ENCODE measurements around the gene TMEM186.
"Not testable (repeated sequence)": the region's sequence is repeated elsewhere in the genome, so short reads cannot be mapped to it uniquely, and the experiment has no call there.

TMEM186 gene

DNA sequence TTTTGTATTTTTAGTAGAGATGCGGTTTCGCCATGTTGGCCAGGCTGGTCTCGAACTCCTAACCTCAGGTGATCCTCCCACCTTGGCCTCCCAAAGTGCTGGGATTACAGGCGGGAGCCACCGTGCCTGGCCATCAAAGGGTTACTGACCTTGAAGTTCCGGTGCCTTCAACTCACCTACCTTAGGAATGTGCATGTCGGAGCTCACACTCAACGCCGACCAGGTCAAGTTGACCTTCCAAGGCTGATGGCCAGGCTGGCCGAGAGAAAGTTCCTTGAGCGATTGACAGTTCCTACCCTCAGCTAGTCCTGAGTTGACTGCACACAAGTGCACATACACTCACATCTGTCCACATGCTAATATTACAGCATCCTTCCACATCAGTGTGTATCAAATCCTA lies 11.1 kb downstream of the TMEM186 start:
- not testable (repeated sequence) for H3K36me3 ChIP-seq (ENCODE audit: insufficient read depth, low read length); H3K27me3 ChIP-seq (ENCODE audit: control insufficient read depth, insufficient read depth, low read length); H3K9ac ChIP-seq (ENCODE audit: low read depth, low read length); H3K4me3 ChIP-seq (ENCODE audit: low read length); H3K4me2 ChIP-seq (ENCODE audit: low read length); H3K9me3 ChIP-seq (replicated peaks; ENCODE audit: low read length); H3K4me1 ChIP-seq (ENCODE audit: control insufficient read depth, insufficient read depth, low read length)

DNA sequence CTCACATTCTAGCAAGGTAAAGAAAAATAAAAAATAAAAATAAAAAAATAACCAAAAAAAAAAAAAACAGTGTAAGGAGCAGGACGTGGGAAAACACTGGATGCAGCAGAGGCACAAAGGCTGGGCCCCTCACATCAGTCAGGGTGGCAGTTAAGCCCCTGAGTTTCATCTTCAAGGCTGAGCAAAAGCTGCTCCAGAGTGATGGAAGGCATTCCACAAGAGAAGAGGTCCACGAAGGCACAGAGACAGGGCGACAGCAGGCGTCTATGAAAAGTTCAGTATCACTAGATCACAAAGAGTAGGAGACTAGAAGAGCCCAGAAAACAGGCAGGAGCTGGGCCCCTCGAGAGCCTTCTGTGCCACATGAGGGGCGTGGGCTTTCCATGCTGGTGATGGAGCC lies 12.0 kb downstream of the TMEM186 start:
- H3K4me1 ChIP-seq (ENCODE audit: control insufficient read depth, insufficient read depth, low read length), result no peaks in the 10 kb centered on the region
- H3K27me3 ChIP-seq (ENCODE audit: control insufficient read depth, insufficient read depth, low read length), result peaks cover 7% of the 10 kb centered on the region
- no peaks in the 10 kb centered on the region for H3K9me3 ChIP-seq (replicated peaks; ENCODE audit: low read length)
- H3K36me3 ChIP-seq (ENCODE audit: insufficient read depth, low read length), result no peaks in the 10 kb centered on the region
- no peak overlapping the region for H3K9ac ChIP-seq (ENCODE audit: low read depth, low read length)
- no peak overlapping the region for H3K4me2 ChIP-seq (ENCODE audit: low read length)
- H3K4me3 ChIP-seq (ENCODE audit: low read length), result no peak overlapping the region

DNA sequence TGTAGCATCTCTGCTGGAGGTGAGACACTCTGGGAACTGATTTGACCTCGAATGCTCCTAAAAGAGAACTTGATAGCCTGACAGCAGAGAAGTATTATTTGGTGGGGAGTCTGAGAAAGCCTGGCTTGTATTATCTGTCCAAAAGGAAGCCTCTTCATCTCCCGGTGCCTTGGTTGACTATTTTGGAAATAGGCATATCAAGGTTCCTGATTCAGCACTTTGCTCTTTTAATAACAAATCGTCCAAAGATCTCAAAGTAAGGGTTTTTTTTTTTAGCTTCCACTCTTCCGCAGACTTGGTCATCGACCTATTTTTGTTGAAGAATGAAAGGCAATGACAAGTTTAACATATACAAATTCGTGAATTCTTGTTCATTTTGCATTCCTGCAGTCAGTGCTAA lies 14.8 kb downstream of the TMEM186 start:
- Histone ChIP-seq H3K4me2 (ENCODE audit: low read length) (no peak overlapping the region), H3K4me3 (ENCODE audit: low read length) (no peak overlapping the region), H3K9me3 (replicated peaks; ENCODE audit: low read length) (no peaks in the 10 kb centered on the region), H3K4me1 (ENCODE audit: control insufficient read depth, insufficient read depth, low read length) (no peaks in the 10 kb centered on the region), H3K9ac (ENCODE audit: low read depth, low read length) (no peak overlapping the region), H3K27me3 (ENCODE audit: control insufficient read depth, insufficient read depth, low read length) (peaks cover 7% of the 10 kb centered on the region), H3K36me3 (ENCODE audit: insufficient read depth, low read length) (no peaks in the 10 kb centered on the region)

DNA sequence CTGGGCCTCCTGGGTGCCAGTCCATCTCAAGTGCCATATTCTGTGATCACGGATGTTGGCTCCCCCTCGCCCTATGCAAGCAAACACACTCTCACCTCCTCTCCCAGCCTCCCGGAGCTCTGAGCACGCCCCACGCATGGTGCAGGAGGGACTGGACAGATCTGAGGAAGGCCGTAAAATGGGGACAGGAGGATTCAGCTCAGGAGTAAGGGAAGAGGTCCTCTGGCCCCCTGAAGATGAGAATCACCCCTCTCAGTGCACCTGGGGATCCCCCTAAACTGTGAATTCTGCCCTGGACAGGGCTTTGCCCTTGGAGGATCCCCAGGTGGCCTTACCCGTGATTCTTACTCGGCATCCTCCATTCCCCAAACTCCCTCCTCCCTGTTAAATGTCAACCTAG lies 15.6 kb downstream of the TMEM186 start:
- Histone ChIP-seq H3K9ac (ENCODE audit: low read depth, low read length) (no peak overlapping the region), H3K4me1 (ENCODE audit: control insufficient read depth, insufficient read depth, low read length) (no peaks in the 10 kb centered on the region), H3K36me3 (ENCODE audit: insufficient read depth, low read length) (no peaks in the 10 kb centered on the region), H3K27me3 (ENCODE audit: control insufficient read depth, insufficient read depth, low read length) (peaks cover 7% of the 10 kb centered on the region), H3K4me3 (ENCODE audit: low read length) (no peak overlapping the region), H3K9me3 (replicated peaks; ENCODE audit: low read length) (no peaks in the 10 kb centered on the region), H3K4me2 (ENCODE audit: low read length) (no peak overlapping the region)

DNA sequence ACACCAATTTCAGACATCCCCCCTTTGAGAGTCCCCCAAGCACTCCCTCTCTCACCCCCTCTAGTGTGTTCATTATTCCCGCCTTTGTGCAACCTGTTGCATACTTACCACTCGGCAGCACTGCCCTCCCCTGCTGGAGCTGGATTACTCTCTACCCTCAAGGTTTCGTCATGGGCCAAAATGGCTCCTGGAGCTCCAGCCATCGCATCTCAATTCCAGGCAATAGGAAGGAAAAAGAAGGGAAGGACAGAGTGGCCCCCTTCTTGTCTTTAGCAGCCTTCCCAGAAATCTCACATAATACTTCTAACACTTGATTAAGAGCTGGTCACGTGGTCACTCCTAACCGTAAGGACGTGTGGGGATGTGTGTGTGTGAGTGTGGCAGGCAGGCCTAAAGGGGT lies 20.2 kb downstream of the TMEM186 start:
- H3K4me3 ChIP-seq (ENCODE audit: low read length), result no peak overlapping the region
- H3K4me2 ChIP-seq (ENCODE audit: low read length), result no peak overlapping the region
- H3K9ac ChIP-seq (ENCODE audit: low read depth, low read length), result no peak overlapping the region
- H3K36me3 ChIP-seq (ENCODE audit: insufficient read depth, low read length), result no peaks in the 10 kb centered on the region
- no peaks in the 10 kb centered on the region for H3K9me3 ChIP-seq (replicated peaks; ENCODE audit: low read length)
- no peaks in the 10 kb centered on the region for H3K4me1 ChIP-seq (ENCODE audit: control insufficient read depth, insufficient read depth, low read length)
- peaks cover 6% of the 10 kb centered on the region for H3K27me3 ChIP-seq (ENCODE audit: control insufficient read depth, insufficient read depth, low read length)

DNA sequence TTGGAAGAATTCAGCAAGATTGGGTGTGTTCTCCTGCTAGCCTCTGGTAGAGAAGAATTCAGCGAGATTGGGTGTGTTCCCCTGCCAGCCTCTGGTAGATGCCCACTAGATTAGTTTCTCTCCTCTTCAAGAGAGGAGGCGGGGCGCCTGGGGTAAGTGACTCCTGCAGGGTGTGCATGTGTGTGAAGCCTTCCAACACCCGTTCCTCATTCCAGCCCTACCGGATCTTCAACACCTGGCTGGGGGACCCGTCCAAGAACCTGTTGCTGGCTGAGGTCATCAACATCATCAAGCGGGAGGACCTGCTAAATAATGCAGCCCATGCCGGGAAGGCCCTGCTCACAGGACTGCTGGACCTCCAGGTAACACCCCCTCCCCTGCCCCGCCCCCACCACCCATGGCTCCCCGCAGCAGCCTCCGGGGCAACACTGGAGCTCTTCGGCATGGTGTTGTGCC lies 21.3 kb downstream of the TMEM186 start:
- Histone ChIP-seq H3K9ac (ENCODE audit: low read depth, low read length) (no peak overlapping the region), H3K4me1 (ENCODE audit: control insufficient read depth, insufficient read depth, low read length) (no peaks in the 10 kb centered on the region), H3K36me3 (ENCODE audit: insufficient read depth, low read length) (no peaks in the 10 kb centered on the region), H3K27me3 (ENCODE audit: control insufficient read depth, insufficient read depth, low read length) (no peaks in the 10 kb centered on the region), H3K4me2 (ENCODE audit: low read length) (no peak overlapping the region), H3K4me3 (ENCODE audit: low read length) (no peak overlapping the region), H3K9me3 (replicated peaks; ENCODE audit: low read length) (no peaks in the 10 kb centered on the region)

DNA sequence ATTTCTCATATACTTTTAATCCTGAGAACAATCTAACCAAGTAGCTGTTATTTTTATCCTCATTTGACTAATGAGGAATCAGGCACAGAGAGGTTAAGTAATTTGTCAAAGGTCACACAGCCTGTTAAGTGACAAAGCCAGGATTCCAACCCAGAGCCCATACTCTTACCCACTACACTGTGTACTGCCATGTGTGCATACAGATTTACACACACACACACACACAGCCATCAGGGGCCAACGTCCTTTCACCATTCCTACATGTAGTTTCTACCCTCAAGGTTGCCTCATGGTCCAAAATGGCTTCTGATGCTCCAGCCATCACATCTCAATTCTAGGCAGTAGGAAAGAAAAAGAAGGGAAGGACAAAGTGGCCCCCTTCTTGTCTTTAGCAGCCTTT lies 22.1 kb downstream of the TMEM186 start:
- no peak overlapping the region for H3K9ac ChIP-seq (ENCODE audit: low read depth, low read length)
- H3K36me3 ChIP-seq (ENCODE audit: insufficient read depth, low read length), result no peaks in the 10 kb centered on the region
- no peak overlapping the region for H3K4me3 ChIP-seq (ENCODE audit: low read length)
- no peak overlapping the region for H3K4me2 ChIP-seq (ENCODE audit: low read length)
- H3K4me1 ChIP-seq (ENCODE audit: control insufficient read depth, insufficient read depth, low read length), result no peaks in the 10 kb centered on the region
- H3K27me3 ChIP-seq (ENCODE audit: control insufficient read depth, insufficient read depth, low read length), result no peaks in the 10 kb centered on the region
- no peaks in the 10 kb centered on the region for H3K9me3 ChIP-seq (replicated peaks; ENCODE audit: low read length)

DNA sequence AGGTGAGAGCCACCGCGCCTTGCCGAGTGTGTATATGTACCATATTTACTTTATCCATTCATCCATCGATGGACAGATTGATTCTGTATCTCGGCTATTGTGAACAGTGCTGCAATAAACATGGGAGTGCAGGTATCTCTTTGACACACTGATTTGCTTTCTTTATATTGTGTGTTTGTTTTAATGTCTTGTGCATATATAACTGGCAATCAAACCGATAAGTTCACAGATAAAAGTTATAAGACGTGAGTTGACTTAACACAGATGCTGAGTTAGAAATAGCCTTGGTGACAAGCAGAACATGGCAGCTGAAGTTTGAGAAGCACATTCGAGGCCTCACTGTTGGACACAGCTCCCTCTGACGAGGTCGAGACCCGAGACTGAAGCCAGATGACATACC lies 23.2 kb downstream of the TMEM186 start:
- Histone ChIP-seq H3K4me3 (ENCODE audit: low read length) (no peak overlapping the region), H3K9ac (ENCODE audit: low read depth, low read length) (no peak overlapping the region), H3K9me3 (replicated peaks; ENCODE audit: low read length) (no peaks in the 10 kb centered on the region), H3K36me3 (ENCODE audit: insufficient read depth, low read length) (no peaks in the 10 kb centered on the region), H3K4me2 (ENCODE audit: low read length) (no peak overlapping the region), H3K27me3 (ENCODE audit: control insufficient read depth, insufficient read depth, low read length) (no peaks in the 10 kb centered on the region), H3K4me1 (ENCODE audit: control insufficient read depth, insufficient read depth, low read length) (no peaks in the 10 kb centered on the region)

DNA sequence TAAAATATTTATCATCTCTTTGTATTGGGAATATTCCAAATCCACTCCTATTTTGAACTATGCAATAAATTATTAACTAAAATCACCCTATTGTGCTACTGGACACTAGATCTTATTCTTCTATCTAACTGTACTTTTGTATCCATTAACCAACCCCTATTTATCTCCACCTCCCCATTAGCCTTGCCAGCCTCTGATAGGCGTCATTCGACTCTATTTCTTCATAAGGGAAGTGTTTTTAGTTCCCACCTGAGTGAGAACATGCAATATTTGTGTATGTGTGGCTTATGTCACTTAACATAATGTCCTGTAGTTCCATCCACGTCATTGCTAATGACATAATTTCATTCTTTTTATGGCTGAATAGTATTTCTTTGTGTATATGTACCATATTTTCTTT lies 23.9 kb downstream of the TMEM186 start:
- H3K9ac ChIP-seq (ENCODE audit: low read depth, low read length), result no peak overlapping the region
- H3K4me3 ChIP-seq (ENCODE audit: low read length), result no peak overlapping the region
- no peaks in the 10 kb centered on the region for H3K9me3 ChIP-seq (replicated peaks; ENCODE audit: low read length)
- H3K4me1 ChIP-seq (ENCODE audit: control insufficient read depth, insufficient read depth, low read length), result no peaks in the 10 kb centered on the region
- H3K36me3 ChIP-seq (ENCODE audit: insufficient read depth, low read length), result no peaks in the 10 kb centered on the region
- no peaks in the 10 kb centered on the region for H3K27me3 ChIP-seq (ENCODE audit: control insufficient read depth, insufficient read depth, low read length)
- H3K4me2 ChIP-seq (ENCODE audit: low read length), result no peak overlapping the region

DNA sequence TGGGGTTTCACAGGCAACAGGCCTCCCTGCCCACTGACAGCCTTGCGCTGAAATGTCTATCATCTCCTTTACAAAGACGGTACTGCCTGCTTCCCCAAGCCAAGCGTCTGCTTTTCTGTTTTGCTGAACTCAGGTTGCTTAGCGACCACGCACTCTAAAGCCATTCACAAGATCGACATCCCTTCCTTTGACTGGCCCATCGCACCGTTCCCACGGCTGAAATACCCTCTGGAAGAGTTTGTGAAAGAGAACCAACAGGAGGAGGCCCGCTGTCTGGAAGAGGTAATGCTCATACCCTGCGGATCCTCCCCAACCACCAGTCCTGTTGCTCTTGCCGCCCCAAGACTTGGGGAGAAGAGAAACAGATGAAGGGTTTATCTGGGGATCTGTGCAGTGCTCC lies 28.7 kb downstream of the TMEM186 start:
- no peaks in the 10 kb centered on the region for H3K36me3 ChIP-seq (ENCODE audit: insufficient read depth, low read length)
- H3K27me3 ChIP-seq (ENCODE audit: control insufficient read depth, insufficient read depth, low read length), result no peaks in the 10 kb centered on the region
- no peak overlapping the region for H3K4me2 ChIP-seq (ENCODE audit: low read length)
- H3K9ac ChIP-seq (ENCODE audit: low read depth, low read length), result no peak overlapping the region
- no peaks in the 10 kb centered on the region for H3K4me1 ChIP-seq (ENCODE audit: control insufficient read depth, insufficient read depth, low read length)
- no peak overlapping the region for H3K4me3 ChIP-seq (ENCODE audit: low read length)
- no peaks in the 10 kb centered on the region for H3K9me3 ChIP-seq (replicated peaks; ENCODE audit: low read length)

DNA sequence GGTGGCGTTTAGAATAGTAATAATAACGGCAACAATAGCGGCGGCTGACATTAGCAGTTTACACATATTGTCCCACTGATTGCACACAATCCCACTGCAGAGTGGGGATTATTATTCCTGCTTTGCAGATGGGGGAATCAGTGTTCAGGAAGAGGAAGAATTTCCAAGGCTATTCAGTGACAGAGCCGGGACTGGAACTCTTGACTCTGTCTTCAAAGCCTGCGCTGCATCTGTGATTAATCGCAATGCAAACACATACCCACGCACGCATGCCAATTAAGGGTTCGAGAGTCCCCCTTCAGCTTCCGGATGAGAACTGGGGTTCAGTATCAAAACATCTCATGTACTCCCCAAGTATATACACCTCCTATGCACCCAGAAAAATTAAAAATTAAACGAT lies 29.2 kb downstream of the TMEM186 start:
- Histone ChIP-seq H3K27me3 (ENCODE audit: control insufficient read depth, insufficient read depth, low read length) (no peaks in the 10 kb centered on the region), H3K9ac (ENCODE audit: low read depth, low read length) (no peak overlapping the region), H3K4me3 (ENCODE audit: low read length) (no peak overlapping the region), H3K36me3 (ENCODE audit: insufficient read depth, low read length) (no peaks in the 10 kb centered on the region), H3K9me3 (replicated peaks; ENCODE audit: low read length) (no peaks in the 10 kb centered on the region), H3K4me1 (ENCODE audit: control insufficient read depth, insufficient read depth, low read length) (no peaks in the 10 kb centered on the region), H3K4me2 (ENCODE audit: low read length) (no peak overlapping the region)

DNA sequence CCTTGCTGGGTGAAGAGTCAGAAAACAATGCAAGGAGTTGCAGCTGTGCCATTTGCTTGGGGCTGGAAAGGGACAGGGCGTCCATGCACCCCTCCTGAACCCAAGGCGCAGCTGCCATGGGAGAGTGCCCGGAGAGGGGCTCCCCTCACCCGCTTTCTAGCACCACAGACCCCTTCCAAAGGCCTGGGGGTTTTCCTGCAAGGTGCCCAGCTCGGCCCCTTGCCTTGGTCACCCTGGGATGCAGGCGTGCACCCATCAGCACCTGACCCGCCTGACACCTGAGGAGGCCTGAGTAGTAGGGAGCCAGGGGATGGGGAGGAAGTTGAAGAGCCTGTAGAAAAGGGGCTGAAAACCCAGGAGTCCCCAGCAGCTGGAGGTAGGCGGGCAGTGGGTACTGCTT lies 30.3 kb downstream of the TMEM186 start:
- Histone ChIP-seq H3K4me2 (ENCODE audit: low read length) (no peak overlapping the region), H3K9me3 (replicated peaks; ENCODE audit: low read length) (no peaks in the 10 kb centered on the region)

More for the DNA sequence above, 30.3 kb downstream of the TMEM186 start:
- Histone ChIP-seq H3K9ac (ENCODE audit: low read depth, low read length) (no peak overlapping the region), H3K4me1 (ENCODE audit: control insufficient read depth, insufficient read depth, low read length) (no peaks in the 10 kb centered on the region), H3K27me3 (ENCODE audit: control insufficient read depth, insufficient read depth, low read length) (no peaks in the 10 kb centered on the region), H3K4me3 (ENCODE audit: low read length) (no peak overlapping the region), H3K36me3 (ENCODE audit: insufficient read depth, low read length) (no peaks in the 10 kb centered on the region)
